Activated CD4-positive, alpha-beta memory T cell treated with anti-CD3 and anti-CD28 coated beads, Interleukin-2, amount 10 ng/mL, durations not matched to agents 7 days and 5 days (primary cell): ENCODE measurements around the gene DAO. TPM values are rescaled to one million over a fixed set of nuclear protein-coding genes. Genes with fewer than 3 reads are reported as not detected.

Experiments
- CTCF ChIA-PET: fragments of 350-600 bp; sonication (Branson Sonifier 250); formaldehyde crosslinking; loops from one replicate; lab custom pipeline; 2021; ENCODE audit warnings: antibody characterized with exemption, inconsistent platforms; lab: Charles Lee
- POLR2A ChIA-PET: fragments of 350-600 bp; sonication (Branson Sonifier 250); formaldehyde crosslinking; loops from one replicate; lab custom pipeline; 2021; ENCODE audit warnings: antibody characterized with exemption; lab: Charles Lee
- DNase-seq: peaks from one replicate; pipeline ENCODE4 v3.0.0-alpha.2; 2020
- H3K27ac Mint-ChIP-seq: one replicate; pipeline ENCODE4 v1.8.0; 2021; ENCODE audit warnings: mild to moderate bottlenecking, mixed read lengths
- H3K27me3 Mint-ChIP-seq: one replicate; pipeline ENCODE4 v1.8.0; 2021; ENCODE audit warnings: mixed read lengths
- H3K36me3 Mint-ChIP-seq: one replicate; pipeline ENCODE4 v1.8.0; 2021; ENCODE audit warnings: low read depth, mixed read lengths
- H3K4me1 Mint-ChIP-seq: one replicate; pipeline ENCODE4 v1.8.0; 2021; ENCODE audit warnings: mixed read lengths
- H3K4me3 Mint-ChIP-seq: one replicate; pipeline ENCODE4 v1.8.0; 2021; ENCODE audit warnings: mild to moderate bottlenecking, mixed read lengths
- H3K9me3 Mint-ChIP-seq: one replicate; pipeline ENCODE4 v1.8.0; 2021; ENCODE audit warnings: mixed read lengths
- total RNA-seq, 2 experiments: library from RNA; stranded (reverse); gene quantifications; one replicate each; pipeline ENCODE4 v1.2.3, GENCODE V29; 2021

DAO gene
- total RNA-seq, 2 experiments from 2014 or later: not detected

GRCh38 chr12:108939594-108939993 is 59.7 kb downstream of the DAO start:
- no peak overlapping the region for H3K4me3 Mint-ChIP-seq
- H3K9me3 Mint-ChIP-seq: no peaks in the 10 kb centered on the region
- POLR2A ChIA-PET: interaction anchor here (1.0 kb wide), 1 partner anchor 10 kb away, joined by 3 read pairs; no protein-coding TSS in a partner anchor
- H3K36me3 Mint-ChIP-seq: no peaks in the 10 kb centered on the region
- peaks cover 7% of the 10 kb centered on the region for H3K4me1 Mint-ChIP-seq
- H3K27ac Mint-ChIP-seq: no peak overlapping the region
- H3K27me3 Mint-ChIP-seq: peaks cover 17% of the 10 kb centered on the region
- DNase-seq: peak; percentile 19
- CTCF ChIA-PET: interaction anchor here (0.5 to 1.9 kb wide), 2 partner anchors 11 to 122 kb away, joined by 3 to 5 read pairs; no protein-coding TSS in a partner anchor

- no peak for DNase-seq
- ChIA-PET CTCF (interaction anchor here (1.9 kb wide), 1 partner anchor 10 kb away, joined by 5 read pairs; no protein-coding TSS in a partner anchor), POLR2A (no interaction called here)
- no peak overlapping the region for H3K27ac Mint-ChIP-seq
- no peak overlapping the region for H3K4me3 Mint-ChIP-seq
- peaks cover 4% of the 10 kb centered on the region for H3K4me1 Mint-ChIP-seq
- H3K9me3 Mint-ChIP-seq: no peaks in the 10 kb centered on the region
- peaks cover 17% of the 10 kb centered on the region for H3K27me3 Mint-ChIP-seq
- H3K36me3 Mint-ChIP-seq: no peaks in the 10 kb centered on the region
Observed at GRCh38 chr12:108940138-108940537, 60.2 kb downstream of the DAO start.

GRCh38 chr12:108947097-108947496 is 67.2 kb downstream of the DAO start:
- Mint-ChIP-seq H3K27me3 (peaks cover 21% of the 10 kb centered on the region), H3K27ac (no peak overlapping the region), H3K36me3 (no peaks in the 10 kb centered on the region), H3K9me3 (peaks cover 2% of the 10 kb centered on the region), H3K4me3 (no peak overlapping the region), H3K4me1 (peaks cover 7% of the 10 kb centered on the region)
- DNase-seq: no peak
- ChIA-PET POLR2A (no interaction called here), CTCF (no interaction called here)

- peaks cover 21% of the 10 kb centered on the region for H3K27me3 Mint-ChIP-seq
- no peak for DNase-seq
- CTCF ChIA-PET: no interaction called here
- peaks cover 2% of the 10 kb centered on the region for H3K9me3 Mint-ChIP-seq
- H3K4me3 Mint-ChIP-seq: no peak overlapping the region
- POLR2A ChIA-PET: no interaction called here
- peaks cover 7% of the 10 kb centered on the region for H3K4me1 Mint-ChIP-seq
- no peak overlapping the region for H3K27ac Mint-ChIP-seq
- no peaks in the 10 kb centered on the region for H3K36me3 Mint-ChIP-seq
Observed at GRCh38 chr12:108948367-108948766, 68.5 kb downstream of the DAO start.

GRCh38 chr12:108949976-108950375 is 70.1 kb downstream of the DAO start:
- no peaks in the 10 kb centered on the region for H3K36me3 Mint-ChIP-seq
- peaks cover 22% of the 10 kb centered on the region for H3K27me3 Mint-ChIP-seq
- DNase-seq: no peak
- H3K4me1 Mint-ChIP-seq: peaks cover 7% of the 10 kb centered on the region
- ChIA-PET POLR2A (interaction anchor here (1.2 kb wide), 1 partner anchor 11 kb away, joined by 3 read pairs; no protein-coding TSS in a partner anchor), CTCF (interaction anchor here (0.6 to 2.6 kb wide), 17 partner anchors 8 to 410 kb away, joined by 3 to 32 read pairs (median 4); partner anchors contain the start of gene SSH1)
- no peak overlapping the region for H3K27ac Mint-ChIP-seq
- peaks cover 2% of the 10 kb centered on the region for H3K9me3 Mint-ChIP-seq
- no peak overlapping the region for H3K4me3 Mint-ChIP-seq

Other genes starting within 250 kb of the DAO start
- gene SELPLG, start 246.2 kb upstream of the DAO start, total RNA-seq: 100 to 1,000 TPM; 289 to 301 TPM
- 10 to 100 TPM; 30.9 to 35.7 TPM for gene CORO1C, start 148.6 kb upstream of the DAO start, total RNA-seq
- 10 to 100 TPM; 56.7 to 57.4 TPM for gene SSH1, start 22.5 kb upstream of the DAO start, total RNA-seq
- gene SVOP, start 141.0 kb downstream of the DAO start, total RNA-seq: not detected
- gene USP30, start 172.5 kb downstream of the DAO start, total RNA-seq: 10 to 100 TPM in 1 of 2 experiments, 1 to 10 TPM in 1; 6.9 to 13.7 TPM
- gene ALKBH2, start 213.4 kb downstream of the DAO start, total RNA-seq: 1 to 10 TPM; 8.2 to 8.7 TPM
- 10 to 100 TPM; 35.3 to 38.4 TPM for gene UNG, start 217.5 kb downstream of the DAO start, total RNA-seq
- 10 to 100 TPM in 1 of 2 experiments, 1 to 10 TPM in 1; 9.7 to 12.2 TPM for gene ACACB, start 236.5 kb downstream of the DAO start, total RNA-seq